Posterior vena cava (tissue), 2 donors: Measurements from ENCODE around the gene CTXN3. TPM values are rescaled to one million over a fixed set of nuclear protein-coding genes. Genes with fewer than 3 reads are reported as not detected.
"Not testable (repeated sequence)": the region's sequence is repeated elsewhere in the genome, so short reads cannot be mapped to it uniquely, and the experiment has no call there.

Experiments used
- DNase-seq: peaks from one replicate; pipeline ENCODE4 v3.0.0-alpha.2; 2020; ENCODE audit warnings: low spot score
- intact Hi-C, 2 donors: fragments of 100-400 bp; cut with DNase I; formaldehyde crosslinking; loops; one replicate each; pipeline versions ENCODE4 v1.14.1 to v1.14.2; 2022 to 2023
- total RNA-seq, 2 donors: library from RNA; stranded (reverse); fragmentation: NEBNext Ultra II Directional; extraction: Animal tissue kit (Norgen Biotek cat#: 25700); gene quantifications; one replicate each; pipeline ENCODE4 v1.2.1, GENCODE V29; 2021
- donor health status: DM: yes; HTN: yes; CAD: no.
- donor health status: DM: yes; HTN: yes; CAD: no.

The CTXN3 gene
- total RNA-seq, 2 donors from 2014 or later, result not detected

- intact Hi-C loops, result no loop called here
- no peak for DNase-seq
These were observed 1.4 kb upstream of the CTXN3 start for GRCh38 chr5:127647361-127647958.

- intact Hi-C loops, result no loop called here
- DNase-seq, result no peak
These were observed 1.1 kb downstream of the CTXN3 start for GRCh38 chr5:127650022-127650421.

GRCh38 chr5:127650649-127651048 lies 1.8 kb downstream of the CTXN3 start:
- DNase-seq, result no peak
- intact Hi-C loops, result no loop called here

GRCh38 chr5:127652952-127653611 lies 4.2 kb downstream of the CTXN3 start:
- intact Hi-C loops, result no loop called here
- DNase-seq, result no peak

- no peak for DNase-seq
- intact Hi-C loops, result no loop called here
These were observed 7.9 kb downstream of the CTXN3 start for GRCh38 chr5:127656825-127657224.

- no peak for DNase-seq
- intact Hi-C loops, result no loop called here
These were observed 11.3 kb downstream of the CTXN3 start for GRCh38 chr5:127660047-127660733.

GRCh38 chr5:127664093-127664492 lies 15.2 kb downstream of the CTXN3 start:
- no peak for DNase-seq
- intact Hi-C loops, result no loop called here

GRCh38 chr5:127665641-127666040 lies 16.8 kb downstream of the CTXN3 start:
- no peak for DNase-seq

GRCh38 chr5:127666043-127666716 lies 17.3 kb downstream of the CTXN3 start:
- intact Hi-C loops, result no loop called here
- DNase-seq, result no peak

More at GRCh38 chr5:127665641-127666040, 16.8 kb downstream of the CTXN3 start:
- intact Hi-C loops, result no loop called here

- no peak for DNase-seq
- intact Hi-C loops, result no loop called here
These were observed 19.0 kb downstream of the CTXN3 start for GRCh38 chr5:127667926-127668325.

- no peak for DNase-seq
- intact Hi-C loops, result no loop called here
These were observed 22.3 kb downstream of the CTXN3 start for GRCh38 chr5:127671218-127671617.

GRCh38 chr5:127673117-127673800 lies 24.4 kb downstream of the CTXN3 start:
- intact Hi-C loops, result no loop called here
- no peak for DNase-seq

- intact Hi-C loops, DNase-seq: not testable (repeated sequence)
These were observed 28.1 kb downstream of the CTXN3 start for GRCh38 chr5:127676951-127677350.

GRCh38 chr5:127679691-127680330 lies 30.9 kb downstream of the CTXN3 start:
- intact Hi-C loops, DNase-seq: not testable (repeated sequence)

GRCh38 chr5:127680595-127680994 lies 31.7 kb downstream of the CTXN3 start:
- intact Hi-C loops, result no loop called here
- DNase-seq, result no peak

GRCh38 chr5:127683008-127683407 lies 34.1 kb downstream of the CTXN3 start:
- intact Hi-C loops, result no loop called here
- no peak for DNase-seq

- no peak for DNase-seq
- intact Hi-C loops, result no loop called here
These were observed 36.0 kb downstream of the CTXN3 start for GRCh38 chr5:127684726-127685467.

- no peak for DNase-seq
- intact Hi-C loops, result no loop called here
These were observed 36.8 kb downstream of the CTXN3 start for GRCh38 chr5:127685662-127686061.
